ENCODE measurements around the gene CDC42EP5.
"Not testable (repeated sequence)": the region's sequence is repeated elsewhere in the genome, so short reads cannot be mapped to it uniquely, and the experiment has no call there.

CDC42EP5 gene

DNA sequence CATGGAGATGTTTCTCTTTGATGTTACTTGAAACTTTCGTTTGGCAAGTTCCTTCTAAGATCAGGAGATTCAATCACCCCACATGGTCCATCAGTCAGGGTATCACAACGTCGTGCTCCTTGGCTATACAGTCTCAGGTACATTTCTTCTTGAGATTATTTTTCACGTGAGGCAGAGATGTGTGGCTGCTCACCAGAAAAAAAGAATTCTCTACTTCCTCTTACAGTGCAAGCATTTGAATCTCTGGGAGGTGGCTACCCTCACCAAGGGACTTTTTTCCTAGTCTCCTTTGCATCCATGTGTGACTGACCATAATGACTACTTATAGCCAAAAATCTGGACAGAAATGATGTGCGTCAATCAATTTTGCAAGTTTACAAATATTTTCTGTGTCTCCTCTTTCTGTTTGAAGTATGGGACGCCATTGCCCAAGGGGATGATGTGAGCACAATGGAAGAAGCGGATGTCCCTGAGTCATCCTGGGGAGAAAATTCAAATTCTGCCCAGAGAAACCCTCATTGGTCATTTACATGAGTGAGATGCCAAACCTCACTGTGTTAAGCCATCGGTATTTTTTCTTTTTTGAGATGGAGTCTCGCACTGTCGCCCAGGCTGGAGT is 21.0 kb upstream of the CDC42EP5 start:
- Histone ChIP-seq H3F3A (ENCODE audit: insufficient read depth, low read length) (no peaks in the 10 kb centered on the region), H3K79me2 (ENCODE audit: insufficient read depth, low read length) (no peaks in the 10 kb centered on the region), H3K4me3 (ENCODE audit: low read depth, low read length, poor library complexity, severe bottlenecking) (no peak overlapping the region), H3K9ac (ENCODE audit: low read length) (no peak overlapping the region), H2AFZ (ENCODE audit: low read length) (no peak overlapping the region), H3K27ac (ENCODE audit: low read depth, low read length, poor library complexity, severe bottlenecking) (no peak overlapping the region), H3K9me3 (ENCODE audit: low read length) (no peaks in the 10 kb centered on the region), H3K4me2 (ENCODE audit: low read length) (no peak overlapping the region), H4K20me1 (ENCODE audit: insufficient read depth, low read length) (no peaks in the 10 kb centered on the region), H3K36me3 (ENCODE audit: insufficient read depth, low read length) (no peaks in the 10 kb centered on the region), H3K27me3 (ENCODE audit: insufficient read depth, low read length) (no peaks in the 10 kb centered on the region), H3K9me2 (ENCODE audit: low read depth, low read length) (no peaks in the 10 kb centered on the region), H3K4me1 (ENCODE audit: insufficient read depth, low read length, severe bottlenecking) (no peaks in the 10 kb centered on the region)
- TF ChIP-seq, protein P1, sequence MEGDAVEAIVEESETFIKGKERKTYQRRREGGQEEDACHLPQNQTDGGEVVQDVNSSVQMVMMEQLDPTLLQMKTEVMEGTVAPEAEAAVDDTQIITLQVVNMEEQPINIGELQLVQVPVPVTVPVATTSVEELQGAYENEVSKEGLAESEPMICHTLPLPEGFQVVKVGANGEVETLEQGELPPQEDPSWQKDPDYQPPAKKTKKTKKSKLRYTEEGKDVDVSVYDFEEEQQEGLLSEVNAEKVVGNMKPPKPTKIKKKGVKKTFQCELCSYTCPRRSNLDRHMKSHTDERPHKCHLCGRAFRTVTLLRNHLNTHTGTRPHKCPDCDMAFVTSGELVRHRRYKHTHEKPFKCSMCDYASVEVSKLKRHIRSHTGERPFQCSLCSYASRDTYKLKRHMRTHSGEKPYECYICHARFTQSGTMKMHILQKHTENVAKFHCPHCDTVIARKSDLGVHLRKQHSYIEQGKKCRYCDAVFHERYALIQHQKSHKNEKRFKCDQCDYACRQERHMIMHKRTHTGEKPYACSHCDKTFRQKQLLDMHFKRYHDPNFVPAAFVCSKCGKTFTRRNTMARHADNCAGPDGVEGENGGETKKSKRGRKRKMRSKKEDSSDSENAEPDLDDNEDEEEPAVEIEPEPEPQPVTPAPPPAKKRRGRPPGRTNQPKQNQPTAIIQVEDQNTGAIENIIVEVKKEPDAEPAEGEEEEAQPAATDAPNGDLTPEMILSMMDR (IDR thresholded peaks at IDR 0.05; ENCODE audit: low read length), result no peak
- no peak for TF ChIP-seq EZH2 (IDR thresholded peaks at IDR 0.05; ENCODE audit: borderline replicate concordance, low read length)

DNA sequence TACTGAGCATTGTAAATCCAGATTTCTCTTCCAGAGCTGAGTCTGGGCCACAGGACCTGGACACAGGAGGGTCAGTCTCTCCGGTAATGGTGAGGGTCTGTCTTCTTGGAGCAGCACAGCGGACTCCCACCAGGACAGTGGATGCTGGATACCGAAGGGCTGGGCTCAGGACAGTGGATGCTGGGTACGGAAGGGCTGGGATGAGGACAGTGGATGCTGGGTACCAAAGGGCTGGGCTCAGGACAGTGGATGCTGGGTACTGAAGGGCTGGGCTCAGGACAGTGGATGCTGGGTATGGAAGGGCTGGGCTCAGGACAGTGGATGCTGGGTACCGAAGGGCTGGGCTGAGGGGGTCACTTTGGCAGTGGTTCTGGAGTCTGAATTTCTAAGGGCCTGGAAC is 20.0 kb upstream of the CDC42EP5 start:
- H3K4me1 ChIP-seq (ENCODE audit: insufficient read depth, low read length, severe bottlenecking); H3K9me2 ChIP-seq (ENCODE audit: low read depth, low read length); H3K9ac ChIP-seq (ENCODE audit: low read length); H3K4me2 ChIP-seq (ENCODE audit: low read length); H2AFZ ChIP-seq (ENCODE audit: low read length); H3F3A ChIP-seq (ENCODE audit: insufficient read depth, low read length); H3K4me3 ChIP-seq (ENCODE audit: low read depth, low read length, poor library complexity, severe bottlenecking); H3K27me3 ChIP-seq (ENCODE audit: insufficient read depth, low read length); H3K9me3 ChIP-seq (ENCODE audit: low read length); H4K20me1 ChIP-seq (ENCODE audit: insufficient read depth, low read length); H3K79me2 ChIP-seq (ENCODE audit: insufficient read depth, low read length); H3K27ac ChIP-seq (ENCODE audit: low read depth, low read length, poor library complexity, severe bottlenecking); H3K36me3 ChIP-seq (ENCODE audit: insufficient read depth, low read length): not testable (repeated sequence)

DNA sequence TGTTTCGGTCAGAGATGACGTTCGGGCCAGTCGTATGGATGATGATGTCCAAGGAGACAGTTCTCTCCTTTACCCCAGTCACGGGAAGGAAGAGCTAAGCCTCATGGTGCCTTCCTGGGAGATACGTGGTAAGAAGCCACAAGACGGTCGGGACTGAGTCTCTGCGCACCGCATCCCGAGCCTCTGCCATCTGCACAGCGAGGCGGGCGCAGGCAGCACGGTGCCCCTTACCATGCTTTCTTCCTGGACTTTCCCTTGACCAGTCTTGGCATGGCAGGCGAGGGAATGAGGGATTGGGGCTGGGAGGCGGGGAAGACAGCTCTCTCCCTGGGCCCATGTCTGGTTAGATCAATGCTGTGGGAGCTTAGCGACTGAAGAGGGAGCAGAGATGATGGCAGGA is 19.5 kb upstream of the CDC42EP5 start:
- no peak for TF ChIP-seq EZH2 (IDR thresholded peaks at IDR 0.05; ENCODE audit: borderline replicate concordance, low read length)
- Histone ChIP-seq H3K9ac (ENCODE audit: low read length) (no peak overlapping the region), H3K4me3 (ENCODE audit: low read depth, low read length, poor library complexity, severe bottlenecking) (no peak overlapping the region), H3K4me1 (ENCODE audit: insufficient read depth, low read length, severe bottlenecking) (no peaks in the 10 kb centered on the region), H3K4me2 (ENCODE audit: low read length) (no peak overlapping the region), H3F3A (ENCODE audit: insufficient read depth, low read length) (no peaks in the 10 kb centered on the region), H3K9me3 (ENCODE audit: low read length) (no peaks in the 10 kb centered on the region), H3K36me3 (ENCODE audit: insufficient read depth, low read length) (no peaks in the 10 kb centered on the region), H4K20me1 (ENCODE audit: insufficient read depth, low read length) (no peaks in the 10 kb centered on the region), H3K9me2 (ENCODE audit: low read depth, low read length) (no peaks in the 10 kb centered on the region), H3K27me3 (ENCODE audit: insufficient read depth, low read length) (no peaks in the 10 kb centered on the region), H2AFZ (ENCODE audit: low read length) (no peak overlapping the region), H3K27ac (ENCODE audit: low read depth, low read length, poor library complexity, severe bottlenecking) (no peak overlapping the region), H3K79me2 (ENCODE audit: insufficient read depth, low read length) (no peaks in the 10 kb centered on the region)

DNA sequence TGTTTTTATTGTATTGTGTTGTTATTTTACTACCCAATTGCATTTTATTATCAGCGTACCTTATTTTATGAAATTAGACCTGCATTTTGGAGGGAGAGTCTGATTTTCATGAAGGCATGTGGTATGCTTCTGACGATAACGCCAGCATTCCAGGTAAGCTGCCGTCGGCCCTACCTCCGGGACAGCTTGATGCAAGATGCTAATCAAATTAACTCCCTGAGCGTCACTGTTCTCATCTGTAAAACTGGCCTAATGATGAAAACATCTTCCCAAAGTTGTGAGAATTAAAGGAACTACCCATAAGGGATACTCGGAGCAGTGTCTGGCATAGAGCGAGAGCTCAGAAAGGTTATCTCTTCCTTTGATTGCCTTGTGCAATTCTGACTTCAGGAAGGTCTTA is 16.7 kb upstream of the CDC42EP5 start:
- Histone ChIP-seq H3K79me2 (ENCODE audit: insufficient read depth, low read length) (no peaks in the 10 kb centered on the region), H2AFZ (ENCODE audit: low read length) (no peak overlapping the region), H3K9me2 (ENCODE audit: low read depth, low read length) (no peaks in the 10 kb centered on the region), H3K4me3 (ENCODE audit: low read depth, low read length, poor library complexity, severe bottlenecking) (no peak overlapping the region), H3K36me3 (ENCODE audit: insufficient read depth, low read length) (no peaks in the 10 kb centered on the region), H4K20me1 (ENCODE audit: insufficient read depth, low read length) (no peaks in the 10 kb centered on the region), H3K27ac (ENCODE audit: low read depth, low read length, poor library complexity, severe bottlenecking) (no peak overlapping the region), H3K4me2 (ENCODE audit: low read length) (no peak overlapping the region), H3K27me3 (ENCODE audit: insufficient read depth, low read length) (no peaks in the 10 kb centered on the region), H3K9me3 (ENCODE audit: low read length) (no peaks in the 10 kb centered on the region), H3K4me1 (ENCODE audit: insufficient read depth, low read length, severe bottlenecking) (no peaks in the 10 kb centered on the region), H3F3A (ENCODE audit: insufficient read depth, low read length) (no peaks in the 10 kb centered on the region), H3K9ac (ENCODE audit: low read length) (no peak overlapping the region)
- TF ChIP-seq, protein P1 (IDR thresholded peaks at IDR 0.05; ENCODE audit: low read length), result no peak
- no peak for TF ChIP-seq EZH2 (IDR thresholded peaks at IDR 0.05; ENCODE audit: borderline replicate concordance, low read length)

All from OCI-LY1 (cell line).